ENCODE results near the gene OXT.
A peak's percentile ranks its signal among the peaks of the same experiment; 100 is the strongest.

The OXT gene

DNA sequence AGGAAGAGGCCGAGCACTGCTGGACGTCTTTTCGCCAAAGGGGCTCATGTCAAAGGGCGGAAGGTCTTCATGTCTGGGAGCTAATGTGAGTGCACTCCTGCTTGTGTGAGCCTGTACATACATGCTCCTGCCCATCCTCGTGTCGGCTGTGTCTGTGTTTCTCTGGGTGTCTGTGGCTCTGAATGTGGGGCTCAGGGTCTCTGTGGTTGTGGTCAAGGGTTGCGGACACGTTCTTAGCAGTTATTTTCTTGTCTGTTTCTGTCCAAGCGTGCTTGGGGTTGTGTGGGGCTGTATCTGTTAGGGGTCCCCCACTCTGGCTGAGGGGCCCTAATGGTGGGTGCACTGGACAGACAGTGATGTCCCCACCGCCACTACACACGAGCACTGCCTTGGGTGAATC lies 10.2 kb downstream of the OXT start:
- Histone ChIP-seq H3K4me3 (replicated peaks; ENCODE audit: insufficient read depth, low read length) (no peak overlapping the region), H3K27me3 (ENCODE audit: insufficient read depth, poor library complexity, severe bottlenecking) (peaks cover 13% of the 10 kb centered on the region), H3K27ac (replicated peaks) (no peak overlapping the region)
- no peak for DNase-seq (ENCODE audit: low read depth in 1 of 2, low spot score in 1 of 2)
- TF ChIP-seq GABPA (IDR thresholded peaks at IDR 0.05; ENCODE audit: low read depth) (no peak), POLR2AphosphoS5 (IDR thresholded peaks at IDR 0.05; ENCODE audit: low read depth) (no peak)
- TF ChIP-seq, protein P1, sequence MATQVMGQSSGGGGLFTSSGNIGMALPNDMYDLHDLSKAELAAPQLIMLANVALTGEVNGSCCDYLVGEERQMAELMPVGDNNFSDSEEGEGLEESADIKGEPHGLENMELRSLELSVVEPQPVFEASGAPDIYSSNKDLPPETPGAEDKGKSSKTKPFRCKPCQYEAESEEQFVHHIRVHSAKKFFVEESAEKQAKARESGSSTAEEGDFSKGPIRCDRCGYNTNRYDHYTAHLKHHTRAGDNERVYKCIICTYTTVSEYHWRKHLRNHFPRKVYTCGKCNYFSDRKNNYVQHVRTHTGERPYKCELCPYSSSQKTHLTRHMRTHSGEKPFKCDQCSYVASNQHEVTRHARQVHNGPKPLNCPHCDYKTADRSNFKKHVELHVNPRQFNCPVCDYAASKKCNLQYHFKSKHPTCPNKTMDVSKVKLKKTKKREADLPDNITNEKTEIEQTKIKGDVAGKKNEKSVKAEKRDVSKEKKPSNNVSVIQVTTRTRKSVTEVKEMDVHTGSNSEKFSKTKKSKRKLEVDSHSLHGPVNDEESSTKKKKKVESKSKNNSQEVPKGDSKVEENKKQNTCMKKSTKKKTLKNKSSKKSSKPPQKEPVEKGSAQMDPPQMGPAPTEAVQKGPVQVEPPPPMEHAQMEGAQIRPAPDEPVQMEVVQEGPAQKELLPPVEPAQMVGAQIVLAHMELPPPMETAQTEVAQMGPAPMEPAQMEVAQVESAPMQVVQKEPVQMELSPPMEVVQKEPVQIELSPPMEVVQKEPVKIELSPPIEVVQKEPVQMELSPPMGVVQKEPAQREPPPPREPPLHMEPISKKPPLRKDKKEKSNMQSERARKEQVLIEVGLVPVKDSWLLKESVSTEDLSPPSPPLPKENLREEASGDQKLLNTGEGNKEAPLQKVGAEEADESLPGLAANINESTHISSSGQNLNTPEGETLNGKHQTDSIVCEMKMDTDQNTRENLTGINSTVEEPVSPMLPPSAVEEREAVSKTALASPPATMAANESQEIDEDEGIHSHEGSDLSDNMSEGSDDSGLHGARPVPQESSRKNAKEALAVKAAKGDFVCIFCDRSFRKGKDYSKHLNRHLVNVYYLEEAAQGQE (IDR thresholded peaks at IDR 0.05; ENCODE audit: insufficient replicate concordance, low read depth) = no peak
- TF ChIP-seq, protein P2, sequence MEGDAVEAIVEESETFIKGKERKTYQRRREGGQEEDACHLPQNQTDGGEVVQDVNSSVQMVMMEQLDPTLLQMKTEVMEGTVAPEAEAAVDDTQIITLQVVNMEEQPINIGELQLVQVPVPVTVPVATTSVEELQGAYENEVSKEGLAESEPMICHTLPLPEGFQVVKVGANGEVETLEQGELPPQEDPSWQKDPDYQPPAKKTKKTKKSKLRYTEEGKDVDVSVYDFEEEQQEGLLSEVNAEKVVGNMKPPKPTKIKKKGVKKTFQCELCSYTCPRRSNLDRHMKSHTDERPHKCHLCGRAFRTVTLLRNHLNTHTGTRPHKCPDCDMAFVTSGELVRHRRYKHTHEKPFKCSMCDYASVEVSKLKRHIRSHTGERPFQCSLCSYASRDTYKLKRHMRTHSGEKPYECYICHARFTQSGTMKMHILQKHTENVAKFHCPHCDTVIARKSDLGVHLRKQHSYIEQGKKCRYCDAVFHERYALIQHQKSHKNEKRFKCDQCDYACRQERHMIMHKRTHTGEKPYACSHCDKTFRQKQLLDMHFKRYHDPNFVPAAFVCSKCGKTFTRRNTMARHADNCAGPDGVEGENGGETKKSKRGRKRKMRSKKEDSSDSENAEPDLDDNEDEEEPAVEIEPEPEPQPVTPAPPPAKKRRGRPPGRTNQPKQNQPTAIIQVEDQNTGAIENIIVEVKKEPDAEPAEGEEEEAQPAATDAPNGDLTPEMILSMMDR (IDR thresholded peaks at IDR 0.05; ENCODE audit: insufficient read depth, low read length) = no peak

DNA sequence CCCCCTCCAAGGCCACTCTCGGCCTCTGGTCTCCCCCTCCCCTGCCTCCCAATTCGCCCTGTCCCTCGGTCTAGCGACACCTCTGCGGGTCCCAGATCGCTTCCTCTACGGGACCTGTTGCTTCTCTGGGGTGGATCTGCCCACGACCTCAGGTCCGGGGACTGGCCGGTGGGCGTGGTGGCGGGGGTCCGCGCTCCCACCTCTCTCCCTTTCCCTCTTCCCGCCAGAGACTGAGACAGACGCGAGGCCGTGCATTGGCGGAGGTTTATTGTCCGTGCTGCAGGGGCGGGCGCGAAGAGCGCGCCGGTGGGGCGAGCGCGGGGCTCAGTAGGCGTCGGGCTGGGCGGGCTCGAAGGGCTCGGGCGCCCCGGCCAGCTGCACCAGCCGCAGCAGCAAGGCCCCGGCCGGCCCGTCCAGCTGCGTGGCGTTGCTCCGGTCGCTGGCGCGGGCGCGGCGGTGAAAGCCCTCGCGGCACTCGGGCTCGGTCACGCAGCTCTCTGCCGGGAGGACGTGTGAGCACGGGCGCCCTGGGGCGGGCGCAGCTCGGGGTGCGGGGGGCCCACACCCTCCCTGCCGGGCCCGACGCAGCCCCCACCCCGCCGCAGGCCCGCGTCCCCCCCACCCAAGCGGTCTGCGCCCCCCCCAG lies 11.0 kb downstream of the OXT start:
- Histone ChIP-seq H3K27me3 (ENCODE audit: insufficient read depth, poor library complexity, severe bottlenecking) (peaks cover 13% of the 10 kb centered on the region), H3K4me3 (replicated peaks; ENCODE audit: insufficient read depth, low read length) (peak overlapping the region; percentile 4; the same call in 1 of the 2 replicates), H3K27ac (replicated peaks) (no peak overlapping the region)
- TF ChIP-seq, protein P2 (IDR thresholded peaks at IDR 0.05; ENCODE audit: insufficient read depth, low read length) = no peak
- TF ChIP-seq POLR2AphosphoS5 (IDR thresholded peaks at IDR 0.05; ENCODE audit: low read depth) (no peak), SPI1 (IDR thresholded peaks at IDR 0.05; ENCODE audit: borderline replicate concordance, low read depth) (no peak), GABPA (IDR thresholded peaks at IDR 0.05; ENCODE audit: low read depth) (no peak)
- TF ChIP-seq, protein P1 (IDR thresholded peaks at IDR 0.05; ENCODE audit: insufficient replicate concordance, low read depth) = no peak
- DNase-seq (ENCODE audit: low read depth in 1 of 2, low spot score in 1 of 2) = no peak

GRCh38 chr20:3082955-3083952 lies 11.8 kb downstream of the OXT start:
- no peak for DNase-seq (ENCODE audit: low read depth in 1 of 2, low spot score in 1 of 2)
- TF ChIP-seq GABPA (IDR thresholded peaks at IDR 0.05; ENCODE audit: low read depth) = no peak
- no peak overlapping the region for H3K27ac ChIP-seq (replicated peaks)
- no peak overlapping the region for H3K4me3 ChIP-seq (replicated peaks; ENCODE audit: insufficient read depth, low read length)
- peaks cover 13% of the 10 kb centered on the region for H3K27me3 ChIP-seq (ENCODE audit: insufficient read depth, poor library complexity, severe bottlenecking)

- peaks cover 13% of the 10 kb centered on the region for H3K27me3 ChIP-seq (ENCODE audit: insufficient read depth, poor library complexity, severe bottlenecking)
- no peak within 1 kb of the TSS for H3K4me3 ChIP-seq (replicated peaks; ENCODE audit: insufficient read depth, low read length)
- TF ChIP-seq SPI1 (IDR thresholded peaks at IDR 0.05; ENCODE audit: borderline replicate concordance, low read depth) (peak; percentile 73; the same call in 1 of the 2 replicates), POLR2AphosphoS5 (IDR thresholded peaks at IDR 0.05; ENCODE audit: low read depth) (no peak), GABPA (IDR thresholded peaks at IDR 0.05; ENCODE audit: low read depth) (no peak)
- TF ChIP-seq, protein P2 (IDR thresholded peaks at IDR 0.05; ENCODE audit: insufficient read depth, low read length) = no peak
- TF ChIP-seq, protein P1 (IDR thresholded peaks at IDR 0.05; ENCODE audit: insufficient replicate concordance, low read depth) = no peak
- H3K27ac ChIP-seq (replicated peaks) = no peak within 1 kb of the TSS
- DNase-seq (ENCODE audit: low read depth in 1 of 2, low spot score in 1 of 2) = peak in 1 of 2 experiments; percentile 40
These were observed 13.0 kb downstream of the OXT start, which contains the start of gene AVP for GRCh38 chr20:3084283-3084985. Gene AVP (minus strand): TSS chr20:3084724. CDS start chr20:3084674, 50 bp downstream.
